ENCODE measurements around the gene TTC34. TPM values are rescaled to one million over a fixed set of nuclear protein-coding genes. Genes with fewer than 3 reads are reported as not detected.

The TTC34 gene
- polyA plus RNA-seq, 1 donor (not counting 4 experiments of a cell fraction or from before 2014, with no cell fraction given), result 0.04 TPM

DNA sequence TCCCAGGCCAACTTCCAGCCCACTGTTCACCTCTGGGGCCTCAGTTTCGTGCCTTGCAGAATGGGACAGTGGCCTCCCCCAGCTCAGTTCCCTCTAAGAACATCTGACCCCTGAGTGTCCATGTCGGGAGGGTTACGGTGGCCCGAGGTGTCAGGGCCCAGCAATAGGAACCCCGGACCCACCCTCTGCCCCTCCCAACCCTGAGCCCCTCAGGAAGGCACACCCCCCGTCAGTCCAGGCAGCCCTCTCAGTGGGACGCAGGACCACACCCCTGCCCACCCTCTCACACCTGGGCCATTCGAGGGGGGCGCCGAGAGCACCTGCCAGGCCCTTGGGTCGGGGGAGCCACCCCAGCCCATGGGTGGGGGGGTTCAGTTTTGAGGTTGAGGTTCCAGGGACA lies 447 bp downstream of the TTC34 start:
- Histone ChIP-seq H3K4me2 (ENCODE audit: control insufficient read depth, extremely low read depth, insufficient read depth, low read depth, low read length) (no peak overlapping the region), H2AFZ (ENCODE audit: control insufficient read depth, low read length) (no peak overlapping the region), H3K36me3 (ENCODE audit: control insufficient read depth in 2 of 2, extremely low read depth in 1 of 2, insufficient read depth in 2 of 2, low read length in 2 of 2) (no peaks in the 10 kb centered on the region), H3K79me2 (ENCODE audit: control insufficient read depth, insufficient read depth, low read length) (no peaks in the 10 kb centered on the region), H3K27me3 (ENCODE audit: control insufficient read depth, extremely low read depth, insufficient read depth, low read length) (no peaks in the 10 kb centered on the region), H3K9ac (ENCODE audit: control insufficient read depth, extremely low read depth, insufficient read depth, low read length) (no peak overlapping the region), H3K27ac (ENCODE audit: control insufficient read depth, insufficient read depth, low read length) (no peak overlapping the region), H3K9me1 (ENCODE audit: control insufficient read depth, extremely low read depth, insufficient read depth, low read length) (no peaks in the 10 kb centered on the region), H3K4me1 (ENCODE audit: control insufficient read depth, extremely low read depth, insufficient read depth, low read length) (no peaks in the 10 kb centered on the region), H4K20me1 (ENCODE audit: control insufficient read depth, extremely low read depth, insufficient read depth, low read length) (no peaks in the 10 kb centered on the region), H3K9me3 (ENCODE audit: control insufficient read depth, low read depth, low read length) (peaks cover 11% of the 10 kb centered on the region), H3K4me3 (ENCODE audit: control insufficient read depth in 2 of 3, extremely low read depth in 1 of 3, insufficient read depth in 2 of 3, low read depth in 1 of 3, low read length in 3 of 3) (no peak overlapping the region)
- no peak for FAIRE-seq
- TF ChIP-seq, protein P1, sequence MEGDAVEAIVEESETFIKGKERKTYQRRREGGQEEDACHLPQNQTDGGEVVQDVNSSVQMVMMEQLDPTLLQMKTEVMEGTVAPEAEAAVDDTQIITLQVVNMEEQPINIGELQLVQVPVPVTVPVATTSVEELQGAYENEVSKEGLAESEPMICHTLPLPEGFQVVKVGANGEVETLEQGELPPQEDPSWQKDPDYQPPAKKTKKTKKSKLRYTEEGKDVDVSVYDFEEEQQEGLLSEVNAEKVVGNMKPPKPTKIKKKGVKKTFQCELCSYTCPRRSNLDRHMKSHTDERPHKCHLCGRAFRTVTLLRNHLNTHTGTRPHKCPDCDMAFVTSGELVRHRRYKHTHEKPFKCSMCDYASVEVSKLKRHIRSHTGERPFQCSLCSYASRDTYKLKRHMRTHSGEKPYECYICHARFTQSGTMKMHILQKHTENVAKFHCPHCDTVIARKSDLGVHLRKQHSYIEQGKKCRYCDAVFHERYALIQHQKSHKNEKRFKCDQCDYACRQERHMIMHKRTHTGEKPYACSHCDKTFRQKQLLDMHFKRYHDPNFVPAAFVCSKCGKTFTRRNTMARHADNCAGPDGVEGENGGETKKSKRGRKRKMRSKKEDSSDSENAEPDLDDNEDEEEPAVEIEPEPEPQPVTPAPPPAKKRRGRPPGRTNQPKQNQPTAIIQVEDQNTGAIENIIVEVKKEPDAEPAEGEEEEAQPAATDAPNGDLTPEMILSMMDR (optimal IDR thresholded peaks at IDR 0.05 in 1 of 3, IDR thresholded peaks at IDR 0.05 in 1 of 3, conservative IDR thresholded peaks at IDR 0.05 in 1 of 3; ENCODE audit: extremely low read depth in 1 of 3, insufficient read depth in 2 of 3, low read length in 3 of 3), result no peak
- dilution Hi-C loops (cut with MboI; ENCODE audit: extremely low pct_ligation_motif_present, low sequenced_read_pairs), result no loop called here
- no peak for DNase-seq (ENCODE audit: low read depth, low spot score)

DNA sequence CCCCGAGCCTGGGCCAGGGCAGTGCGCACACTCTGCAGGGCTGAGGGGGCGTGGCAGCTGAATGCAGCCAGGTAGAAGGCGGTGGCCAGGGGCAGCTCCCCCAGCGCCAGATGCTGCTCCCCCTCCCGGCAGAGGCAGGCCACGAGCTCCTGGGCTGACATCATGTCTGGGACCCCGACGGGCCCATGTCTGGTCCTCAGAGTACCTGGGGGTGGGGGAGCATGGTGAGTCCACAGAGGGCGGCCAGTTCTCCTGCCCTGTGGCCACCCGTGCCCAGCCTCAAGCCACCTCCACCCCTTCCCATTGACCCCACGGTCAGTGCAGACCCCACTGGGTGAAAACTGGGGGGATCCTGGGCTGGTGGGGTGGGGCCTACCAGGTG lies 838 bp downstream of the TTC34 start:
- H4K20me1 ChIP-seq (ENCODE audit: control insufficient read depth, extremely low read depth, insufficient read depth, low read length), result no peaks in the 10 kb centered on the region
- no peaks in the 10 kb centered on the region for H3K4me1 ChIP-seq (ENCODE audit: control insufficient read depth, extremely low read depth, insufficient read depth, low read length)
- H3K79me2 ChIP-seq (ENCODE audit: control insufficient read depth, insufficient read depth, low read length), result no peaks in the 10 kb centered on the region
- H3K9me3 ChIP-seq (ENCODE audit: control insufficient read depth, low read depth, low read length), result peaks cover 11% of the 10 kb centered on the region
- FAIRE-seq (no peak), DNase-seq (ENCODE audit: low read depth, low spot score) (no peak)
- H3K9ac ChIP-seq (ENCODE audit: control insufficient read depth, extremely low read depth, insufficient read depth, low read length), result no peak overlapping the region
- H3K9me1 ChIP-seq (ENCODE audit: control insufficient read depth, extremely low read depth, insufficient read depth, low read length), result no peaks in the 10 kb centered on the region
- H3K27ac ChIP-seq (ENCODE audit: control insufficient read depth, insufficient read depth, low read length), result no peak overlapping the region
- TF ChIP-seq, protein P1 (optimal IDR thresholded peaks at IDR 0.05 in 1 of 3, IDR thresholded peaks at IDR 0.05 in 1 of 3, conservative IDR thresholded peaks at IDR 0.05 in 1 of 3; ENCODE audit: extremely low read depth in 1 of 3, insufficient read depth in 2 of 3, low read length in 3 of 3), result no peak
- no peak for TF ChIP-seq EZH2 (IDR thresholded peaks at IDR 0.05; ENCODE audit: low read length)
- H3K4me3 ChIP-seq (ENCODE audit: control insufficient read depth in 2 of 3, extremely low read depth in 1 of 3, insufficient read depth in 2 of 3, low read depth in 1 of 3, low read length in 3 of 3), result no peak overlapping the region
- dilution Hi-C loops (cut with MboI; ENCODE audit: extremely low pct_ligation_motif_present, low sequenced_read_pairs), result no loop called here
- no peaks in the 10 kb centered on the region for H3K27me3 ChIP-seq (ENCODE audit: control insufficient read depth, extremely low read depth, insufficient read depth, low read length)
- no peaks in the 10 kb centered on the region for H3K36me3 ChIP-seq (ENCODE audit: control insufficient read depth in 2 of 2, extremely low read depth in 1 of 2, insufficient read depth in 2 of 2, low read length in 2 of 2)
- no peak overlapping the region for H2AFZ ChIP-seq (ENCODE audit: control insufficient read depth, low read length)
- H3K4me2 ChIP-seq (ENCODE audit: control insufficient read depth, extremely low read depth, insufficient read depth, low read depth, low read length), result no peak overlapping the region
